NCI-H128 (cell line): ENCODE measurements around the gene LYPD3.
"Not testable (repeated sequence)": the region's sequence is repeated elsewhere in the genome, so short reads cannot be mapped to it uniquely, and the experiment has no call there.

ENCODE experiments used
- DNase-seq: peaks from one replicate; lab custom pipeline; 2025; ENCODE audit not compliant: unreplicated experiment; lab: John Stamatoyannopoulos, UW

LYPD3 gene

GRCh38 chr19:43437284-43437683 lies 28.1 kb downstream of the LYPD3 start:
- not testable (repeated sequence) for DNase-seq

- no peak for DNase-seq
Observed at GRCh38 chr19:43435775-43436174, 29.6 kb downstream of the LYPD3 start.

GRCh38 chr19:43433689-43434088 lies 31.7 kb downstream of the LYPD3 start:
- DNase-seq: no peak

GRCh38 chr19:43433358-43433673 lies 32.1 kb downstream of the LYPD3 start:
- no peak for DNase-seq

GRCh38 chr19:43430976-43431375 lies 34.4 kb downstream of the LYPD3 start:
- no peak for DNase-seq

- DNase-seq: no peak
Observed at GRCh38 chr19:43430142-43430710, 35.2 kb downstream of the LYPD3 start.

- DNase-seq: no peak
Observed at GRCh38 chr19:43429395-43429794, 36.0 kb downstream of the LYPD3 start.

GRCh38 chr19:43425567-43426392 lies 39.6 kb downstream of the LYPD3 start:
- DNase-seq: no peak

GRCh38 chr19:43423779-43424178 lies 41.6 kb downstream of the LYPD3 start:
- DNase-seq: no peak

GRCh38 chr19:43422689-43423066 lies 42.7 kb downstream of the LYPD3 start:
- DNase-seq: no peak

GRCh38 chr19:43422000-43422688 lies 43.3 kb downstream of the LYPD3 start:
- no peak for DNase-seq

GRCh38 chr19:43420954-43421353 lies 44.5 kb downstream of the LYPD3 start:
- DNase-seq: no peak

- no peak for DNase-seq
Observed at GRCh38 chr19:43416951-43417623, 48.3 kb downstream of the LYPD3 start.

- DNase-seq: no peak
Observed at GRCh38 chr19:43414554-43414953, 50.9 kb downstream of the LYPD3 start, which contains the start of gene TEX101. TEX101 (plus strand) TSS chr19:43414890; CDS start chr19:43415920, 1,030 bp downstream.

- DNase-seq: no peak
Observed at GRCh38 chr19:43412441-43412840, 53.0 kb downstream of the LYPD3 start.
